Panc1 (cell line): Measurements from ENCODE around the gene PRC1. TPM values are rescaled to one million over a fixed set of nuclear protein-coding genes. Genes with fewer than 3 reads are reported as not detected.

Experiments used
- ATAC-seq: fragments of 200-7000 bp; cut with Tn5 transposase; 2 replicates; pipeline ENCODE4 v1.9.1; 2020; ENCODE audit warnings: mild to moderate bottlenecking, moderate library complexity
- BruUV-seq: library from RNA; stranded (reverse); fragments of 400-500 nt; replicated peaks from 2 replicates; lab custom pipeline; 2021; lab: Mats Ljungman, UMichigan
- CTCF ChIA-PET: fragments of 300-600 bp; sonication (Branson Sonifier 250); formaldehyde crosslinking; loops from one replicate; lab custom pipeline; 2022; ENCODE audit warnings: antibody characterized with exemption; lab: Charles Lee
- POLR2A ChIA-PET: fragments of 300-600 bp; sonication (Branson Sonifier 250); formaldehyde crosslinking; loops from one replicate; lab custom pipeline; 2022; ENCODE audit warnings: antibody characterized with exemption; lab: Charles Lee
- DNase-seq: peaks from one replicate; pipeline ENCODE4 v3.0.0-alpha.2; 2010; ENCODE audit warnings: low read depth, low spot score
- H3K27ac ChIP-seq: 2 replicates; pipeline ENCODE4 v1.5.1; 2011; ENCODE audit warnings: mild to moderate bottlenecking, low read length, inconsistent platforms
- H3K27me3 ChIP-seq: fragments of 200-500 bp; sonication (Bioruptor generic); 2 replicates; pipeline ENCODE4 v1.6.0; 2014; ENCODE audit warnings: low read length, inconsistent platforms; ENCODE audit not compliant: control insufficient read depth, insufficient read depth
- H3K36me3 ChIP-seq: fragments of 200-500 bp; sonication (Bioruptor generic); 2 replicates; pipeline ENCODE4 v1.5.1; 2014; ENCODE audit warnings: inconsistent platforms, mild to moderate bottlenecking, low read length, moderate library complexity; ENCODE audit not compliant: control insufficient read depth, insufficient read depth
- H3K4me1 ChIP-seq: 2 replicates; pipeline ENCODE4 v1.5.1; 2011; ENCODE audit warnings: inconsistent platforms, mild to moderate bottlenecking, low read length, moderate library complexity; ENCODE audit not compliant: control insufficient read depth, insufficient read depth
- H3K4me3 ChIP-seq, 2 experiments: 2 replicates each; pipeline ENCODE4 v1.5.1; 2011 to 2012; ENCODE audit warnings: low read depth in 2 of 2, low read length in 2 of 2, mild to moderate bottlenecking in 2 of 2, inconsistent platforms in 1 of 2, moderate library complexity in 1 of 2
- H3K9me3 ChIP-seq: fragments of 200-500 bp; sonication (Bioruptor generic); 2 replicates; pipeline ENCODE4 v1.5.1; 2014; ENCODE audit warnings: low read depth, mild to moderate bottlenecking, inconsistent platforms, low read length, moderate library complexity; ENCODE audit not compliant: control insufficient read depth, insufficient read depth
- CTCF ChIP-seq: fragments of 450-650 bp; IDR thresholded peaks from 2 replicates; pipeline ENCODE4 v1.5.1; 2017; ENCODE audit warnings: mild to moderate bottlenecking
- POLR2AphosphoS5 ChIP-seq: IDR thresholded peaks from 2 replicates; pipeline ENCODE4 v1.6.1; 2012; ENCODE audit warnings: mild to moderate bottlenecking, low read depth, low read length, moderate library complexity
- REST ChIP-seq, 2 experiments: IDR thresholded peaks; 2 replicates each; pipeline ENCODE4 v1.6.1; 2011 to 2012; ENCODE audit warnings: low read depth in 2 of 2, control low read depth in 1 of 2, low read length in 1 of 2, mild to moderate bottlenecking in 1 of 2, moderate library complexity in 1 of 2; ENCODE audit not compliant: insufficient read depth in 1 of 2
- SIN3A ChIP-seq: IDR thresholded peaks from 2 replicates; pipeline ENCODE4 v1.6.1; 2012; ENCODE audit warnings: low read depth, mild to moderate bottlenecking, low read length, moderate library complexity, borderline replicate concordance; ENCODE audit not compliant: insufficient read depth
- TCF7L2 ChIP-seq: IDR thresholded peaks from 2 replicates; pipeline ENCODE4 v1.6.1; 2011; ENCODE audit warnings: mild to moderate bottlenecking, low read depth, low read length, inconsistent platforms
- in situ Hi-C: cut with HindIII; loops from 2 replicates; pipeline ENCODE4 v1.10.0; 2016; ENCODE audit warnings: low sequenced_read_pairs, low pct_unique_long_range_greater_than_20kb
- intact Hi-C: fragments of 100-400 bp; cut with micrococcal nuclease; formaldehyde crosslinking; loops from one replicate; pipeline ENCODE4 v1.10.0; 2022; ENCODE audit not compliant: unreplicated experiment
- total RNA-seq: library from RNA; stranded (reverse); gene quantifications from one replicate; pipeline ENCODE4 v1.2.1, GENCODE V29; 2021; ENCODE audit not compliant: unreplicated experiment

PRC1 gene
- total RNA-seq, 1 experiment from 2014 or later, result 228 TPM

- H3K36me3 ChIP-seq, result peaks cover 34% of the 10 kb centered on the region
- ChIA-PET CTCF (no interaction called here), POLR2A (no interaction called here)
- intact Hi-C loops (no loop called here), in situ Hi-C loops (no loop called here)
- no peaks in the 10 kb centered on the region for H3K4me1 ChIP-seq
- H3K9me3 ChIP-seq, result no peaks in the 10 kb centered on the region
- BruUV-seq, result no TSS peak
- ATAC-seq (no peak; the same call in 1 of the 2 replicates), DNase-seq (no peak)
- no peak for TF ChIP-seq CTCF
- no peak for TF ChIP-seq REST (IDR thresholded peaks at IDR 0.05; ENCODE audit: insufficient read depth in 1 of 2, low read depth in 2 of 2, low read length in 1 of 2)
- TF ChIP-seq TCF7L2, result no peak
- TF ChIP-seq SIN3A, result no peak
- no peak for TF ChIP-seq POLR2AphosphoS5
- no peak overlapping the region for H3K27ac ChIP-seq
- H3K27me3 ChIP-seq, result no peaks in the 10 kb centered on the region
- H3K4me3 ChIP-seq, result no peak overlapping the region
Measured at GRCh38 chr15:90974216-90974615, 20.1 kb downstream of the PRC1 start.

- H3K9me3 ChIP-seq, result no peaks in the 10 kb centered on the region
- no TSS peak for BruUV-seq
- ATAC-seq (no peak), DNase-seq (no peak)
- H3K36me3 ChIP-seq, result peaks cover 44% of the 10 kb centered on the region
- intact Hi-C loops, result no loop called here
- no peaks in the 10 kb centered on the region for H3K27me3 ChIP-seq
- in situ Hi-C loops, result no loop called here
- ChIA-PET POLR2A (interaction anchor here (1.0 kb wide), 1 partner anchor 24 kb away, joined by 12 read pairs; no protein-coding TSS in a partner anchor), CTCF (no interaction called here)
- H3K27ac ChIP-seq, result no peak overlapping the region
- H3K4me1 ChIP-seq, result no peaks in the 10 kb centered on the region
- TF ChIP-seq TCF7L2 (no peak), REST (IDR thresholded peaks at IDR 0.05; ENCODE audit: insufficient read depth in 1 of 2, low read depth in 2 of 2, low read length in 1 of 2) (no peak), CTCF (no peak), SIN3A (no peak), POLR2AphosphoS5 (no peak)
- no peak overlapping the region for H3K4me3 ChIP-seq
Measured at GRCh38 chr15:90972133-90972532, 22.2 kb downstream of the PRC1 start.
